Limb (tissue), 2 donors: ENCODE results near the gene NBPF6.
"Not testable (repeated sequence)": the region's sequence is repeated elsewhere in the genome, so short reads cannot be mapped to it uniquely, and the experiment has no call there.

Source experiments
- DNase-seq, 2 donors: peaks; one replicate each; pipeline ENCODE4 v3.0.0-alpha.2; 2016; ENCODE audit errors: extremely low spot score in 2 of 2

Gene NBPF6

GRCh38 chr1:108450043-108450442 is at the start of gene NBPF6:
Gene NBPF6, plus strand, starts transcription at chr1:108450343. Its CDS starts 259 bp downstream, at chr1:108450602.
- DNase-seq = not testable (repeated sequence)

DNA sequence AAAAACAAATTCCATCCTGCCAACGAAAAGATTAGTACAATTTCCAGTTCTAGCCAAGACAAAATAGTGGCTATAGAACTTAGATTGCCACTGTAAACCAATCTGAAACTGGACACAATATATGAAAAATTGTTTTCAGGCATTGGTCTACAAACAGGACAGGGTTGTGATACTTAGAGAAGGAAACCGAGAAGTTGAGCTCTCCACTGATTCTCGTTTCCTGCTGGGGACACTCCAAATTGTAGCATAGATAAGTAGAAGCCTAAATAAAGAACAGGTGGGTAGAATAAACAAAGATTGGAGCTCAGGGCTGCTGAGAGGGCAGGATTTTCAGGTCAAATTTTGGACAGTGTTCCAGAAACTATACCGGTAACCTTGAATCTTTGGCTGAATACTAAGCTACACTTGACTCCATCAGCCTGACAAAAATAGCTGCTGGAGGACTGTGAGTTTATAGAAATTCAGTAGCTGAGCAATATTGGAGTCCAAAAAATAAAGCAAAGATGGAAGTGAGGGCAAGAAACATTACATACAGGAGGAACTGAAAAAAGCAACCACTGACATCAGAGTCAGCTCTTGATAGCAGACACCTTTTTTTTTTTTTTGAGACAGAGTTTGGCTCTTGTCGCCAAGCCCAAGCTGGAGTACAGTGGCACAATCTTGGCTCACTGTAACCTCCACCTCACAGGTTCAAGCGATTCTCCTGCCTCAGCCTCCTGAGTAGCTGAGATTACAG is 38.9 kb upstream of the NBPF6 start:
- not testable (repeated sequence) for DNase-seq

DNA sequence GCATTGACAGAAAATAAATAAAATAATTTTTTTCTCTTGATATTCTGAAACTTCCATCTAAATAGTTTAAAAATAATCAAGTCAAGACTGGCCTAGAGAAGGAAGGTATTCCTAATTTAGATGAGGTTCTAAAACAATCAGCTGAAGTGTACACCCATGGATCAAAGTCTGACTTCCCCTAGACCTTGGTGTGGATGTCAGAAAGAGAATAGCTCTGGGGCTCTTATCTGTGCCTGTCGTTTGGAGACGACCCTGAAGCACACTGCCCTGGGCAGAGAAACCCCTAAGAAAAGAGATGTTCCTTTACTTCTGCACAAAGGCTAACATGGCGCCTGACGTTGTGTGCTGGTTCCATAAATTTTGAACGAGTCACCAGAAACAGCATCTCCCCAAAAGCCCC is 30.0 kb upstream of the NBPF6 start:
- not testable (repeated sequence) for DNase-seq

GRCh38 chr1:108421061-108421916 is 28.9 kb upstream of the NBPF6 start:
- DNase-seq = not testable (repeated sequence)

DNA sequence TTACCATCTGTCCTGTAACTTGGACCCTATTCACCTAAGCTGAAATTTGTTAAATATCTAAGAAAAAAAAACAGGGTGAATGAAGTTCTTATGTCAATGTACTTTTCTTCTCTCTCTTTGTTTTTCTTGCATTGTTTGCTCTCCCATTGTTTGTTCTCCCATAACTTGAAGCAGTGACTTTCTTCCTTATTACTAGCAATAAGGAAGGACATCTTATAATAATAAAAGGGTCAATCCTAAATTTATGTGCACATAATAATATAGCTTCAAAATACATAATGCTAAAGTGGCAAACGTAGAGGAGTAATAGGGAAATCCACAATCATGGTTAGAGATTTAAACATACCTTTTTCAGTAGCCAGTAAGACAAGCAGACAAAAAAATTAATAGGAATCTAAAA is 23.3 kb upstream of the NBPF6 start:
- not testable (repeated sequence) for DNase-seq

DNA sequence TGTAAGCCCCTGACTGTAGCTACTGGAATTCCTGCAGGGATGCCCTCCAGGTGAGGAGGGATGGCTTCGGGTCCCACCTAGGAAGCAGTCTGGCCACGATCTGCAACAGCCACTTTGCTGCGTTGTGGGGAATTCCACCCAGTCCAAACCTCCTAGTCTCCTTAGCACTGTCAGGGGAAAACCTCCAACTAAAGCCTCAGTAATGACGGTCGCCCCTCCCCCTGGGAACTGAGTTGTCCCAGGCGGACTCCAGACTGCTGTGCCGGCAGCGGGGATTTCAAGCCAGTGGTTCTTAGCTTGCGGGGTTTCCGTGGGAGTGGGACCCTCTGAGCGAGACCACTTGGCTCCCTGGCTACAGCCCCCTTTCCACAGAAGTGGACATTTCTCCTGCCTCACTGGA is 18.1 kb upstream of the NBPF6 start:
- DNase-seq = not testable (repeated sequence)

DNA sequence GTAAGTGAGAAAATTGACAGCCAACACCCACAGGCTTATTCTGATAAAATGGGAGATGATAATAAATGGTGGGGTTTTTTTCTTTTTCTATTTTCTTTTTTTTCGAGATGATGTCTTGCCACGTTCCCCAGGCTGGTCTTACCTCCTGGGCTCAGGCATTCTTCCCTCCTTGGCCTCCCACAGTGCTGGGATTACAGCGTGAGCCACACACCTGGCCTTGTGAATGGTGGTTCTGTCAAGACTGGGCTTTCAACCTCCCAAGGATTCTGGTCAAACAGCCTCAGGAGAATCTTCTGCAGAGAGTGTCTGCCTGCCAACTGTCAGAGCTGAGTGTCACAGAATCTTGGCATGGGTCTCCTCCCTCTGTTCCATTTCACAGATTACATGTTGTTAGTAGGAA is 16.7 kb upstream of the NBPF6 start:
- not testable (repeated sequence) for DNase-seq

DNA sequence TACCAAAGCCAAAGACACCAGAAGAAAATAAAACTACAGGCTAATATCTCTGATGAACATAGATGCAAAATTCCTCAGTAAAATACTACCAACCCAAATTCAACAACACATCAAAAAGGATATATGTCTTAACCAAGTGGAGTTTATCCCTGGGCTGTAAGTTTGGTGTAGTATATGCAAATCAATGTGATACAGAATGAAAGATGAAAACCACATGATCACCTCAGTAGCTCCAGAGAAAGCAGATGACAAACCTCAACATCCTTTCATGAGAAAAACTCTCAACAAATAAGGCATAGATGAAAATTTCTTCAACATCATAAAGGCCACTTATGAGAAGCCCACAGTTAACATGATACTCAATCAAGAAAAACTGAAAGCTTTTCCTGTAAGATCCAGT is 11.6 kb upstream of the NBPF6 start:
- DNase-seq = not testable (repeated sequence)

DNA sequence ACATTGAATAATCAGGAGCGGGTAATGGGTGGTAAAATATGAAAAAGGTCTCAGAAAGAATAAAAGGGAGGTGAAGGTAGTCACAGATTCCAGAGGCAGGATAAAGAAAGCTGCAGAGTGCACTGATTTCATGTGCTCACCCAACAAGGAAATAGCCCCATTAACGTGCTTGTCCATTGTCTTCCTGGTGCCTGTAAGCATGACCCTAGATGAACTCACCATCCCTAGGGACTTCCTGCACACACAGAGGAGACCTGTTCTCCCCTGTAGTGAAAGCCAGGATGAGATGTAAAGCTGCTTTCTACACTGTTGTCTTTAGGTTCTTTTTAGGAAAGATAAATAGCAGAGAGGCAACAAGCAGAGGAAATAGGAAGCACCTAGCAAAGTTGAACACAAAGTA is 4.4 kb downstream of the NBPF6 start:
- DNase-seq = not testable (repeated sequence)

DNA sequence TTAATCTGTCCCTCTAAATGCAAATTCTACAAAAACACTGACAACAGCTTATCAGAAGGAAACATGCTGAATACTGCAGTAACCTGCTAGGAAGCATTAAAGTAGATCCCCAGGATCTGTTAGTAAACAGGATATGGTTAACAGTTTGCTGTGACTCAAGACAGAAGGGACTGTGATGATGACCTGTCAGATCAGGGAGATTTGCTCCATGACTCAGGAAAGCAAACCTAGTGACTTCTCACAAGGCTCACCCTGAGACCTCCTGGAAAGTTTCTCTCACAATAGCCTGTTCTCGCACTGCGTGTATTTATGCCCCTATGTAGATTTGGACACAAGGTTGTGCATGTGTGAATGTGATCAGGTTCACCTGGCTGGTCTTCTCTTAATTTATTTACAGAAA is 8.5 kb downstream of the NBPF6 start:
- DNase-seq = not testable (repeated sequence)

DNA sequence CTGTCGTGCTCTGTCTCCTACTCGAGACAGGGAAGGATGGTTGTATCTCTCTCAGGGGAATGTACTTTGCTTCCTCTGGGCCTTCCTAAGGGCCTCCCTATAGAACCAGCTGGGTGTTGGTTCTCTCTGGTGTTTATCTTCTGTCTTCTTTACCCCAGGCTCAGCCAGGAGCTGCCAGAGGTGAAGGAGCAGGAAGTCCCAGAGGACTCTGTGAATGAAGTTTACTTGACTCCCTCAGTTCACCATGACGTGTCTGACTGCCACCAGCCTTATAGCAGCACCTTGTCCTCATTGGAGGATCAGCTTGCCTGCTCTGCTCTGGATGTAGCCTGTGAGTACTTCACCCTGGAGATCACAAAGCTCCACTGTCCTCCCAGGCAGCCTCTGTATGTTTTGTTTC is 11.6 kb downstream of the NBPF6 start:
- DNase-seq = not testable (repeated sequence)

- DNase-seq = not testable (repeated sequence)
Observed at GRCh38 chr1:108463962-108464361, 13.8 kb downstream of the NBPF6 start.

DNA sequence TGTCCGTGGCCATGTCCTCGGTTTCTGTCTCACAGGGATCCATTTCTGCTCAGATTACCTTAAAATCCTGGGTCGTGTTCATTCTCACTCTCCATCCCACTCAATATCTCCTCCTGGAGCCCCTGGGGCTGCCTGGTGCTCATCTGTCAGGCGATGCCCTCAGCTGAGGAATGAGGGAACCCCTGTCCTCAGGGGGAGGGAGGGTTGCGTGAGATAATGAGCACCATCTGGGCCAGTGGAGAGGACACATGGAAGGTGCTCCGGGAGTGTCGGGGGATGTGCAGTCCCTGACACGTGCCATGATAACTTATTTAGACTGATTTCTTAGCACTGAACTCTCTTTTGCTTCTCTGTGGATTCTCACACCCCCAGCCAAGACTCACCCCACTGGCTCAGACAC is 16.0 kb downstream of the NBPF6 start:
- DNase-seq = not testable (repeated sequence)

DNA sequence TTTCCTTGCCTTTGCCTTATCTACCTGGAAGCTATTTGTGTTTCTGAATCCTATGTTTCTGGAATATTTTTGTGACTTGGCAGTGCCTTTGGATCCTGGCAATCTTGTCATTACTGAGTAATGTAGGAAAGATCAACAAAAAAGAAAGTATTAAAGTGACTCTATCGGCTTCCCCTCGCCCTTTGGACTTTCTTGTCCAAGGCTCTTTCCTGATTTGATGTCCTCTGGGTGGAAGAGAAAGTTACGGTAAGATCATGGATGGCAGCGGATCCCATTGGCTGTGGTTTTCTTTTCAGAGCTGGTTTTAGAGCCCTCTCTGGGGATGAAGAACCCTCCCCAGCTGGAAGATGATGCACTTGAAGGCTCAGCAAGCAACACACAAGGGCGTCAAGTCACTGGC is 17.0 kb downstream of the NBPF6 start:
- not testable (repeated sequence) for DNase-seq

DNA sequence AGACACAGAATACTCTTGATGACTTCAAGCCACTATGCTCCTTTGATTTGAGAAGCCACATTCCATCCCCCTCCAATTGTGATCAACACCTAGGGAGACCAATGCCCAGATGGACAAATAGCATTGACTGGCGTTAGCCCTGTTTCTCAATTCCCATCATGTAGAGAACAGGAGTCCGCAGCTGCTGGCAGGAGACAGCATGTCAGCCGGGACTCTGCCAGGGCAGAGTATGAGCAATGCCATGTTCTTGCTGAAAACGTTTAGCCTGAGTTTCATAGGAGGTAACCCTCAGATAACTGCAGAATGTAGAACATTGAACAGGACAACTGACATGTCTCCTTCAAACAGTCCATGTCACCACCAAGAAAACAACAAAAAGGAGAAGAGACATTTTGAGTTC is 20.6 kb downstream of the NBPF6 start:
- not testable (repeated sequence) for DNase-seq

- not testable (repeated sequence) for DNase-seq
Observed at GRCh38 chr1:108474516-108474915, 24.4 kb downstream of the NBPF6 start.

GRCh38 chr1:108478429-108479015 is 28.4 kb downstream of the NBPF6 start:
- DNase-seq = no peak

GRCh38 chr1:108482708-108483107 is 32.6 kb downstream of the NBPF6 start:
- DNase-seq = no peak

DNA sequence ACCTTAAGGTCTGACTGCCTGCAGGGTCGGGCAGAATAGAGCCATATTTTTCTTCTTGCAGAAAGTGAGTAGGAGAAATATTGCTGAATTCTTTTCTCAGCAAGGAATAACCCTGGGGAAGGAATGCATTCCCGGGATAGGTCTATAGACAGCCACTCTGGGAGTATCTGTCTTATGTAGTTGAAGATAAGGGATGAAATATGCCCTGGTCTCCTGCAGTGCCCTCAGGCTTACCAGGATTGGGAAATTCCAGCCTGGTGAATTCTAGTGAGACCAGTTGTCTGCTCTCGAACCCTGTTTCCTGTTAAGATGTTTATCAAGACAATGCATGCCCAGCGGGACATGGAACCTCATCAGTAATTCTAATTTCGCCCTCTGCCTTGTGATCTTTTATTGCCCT is 35.8 kb downstream of the NBPF6 start:
- not testable (repeated sequence) for DNase-seq

DNA sequence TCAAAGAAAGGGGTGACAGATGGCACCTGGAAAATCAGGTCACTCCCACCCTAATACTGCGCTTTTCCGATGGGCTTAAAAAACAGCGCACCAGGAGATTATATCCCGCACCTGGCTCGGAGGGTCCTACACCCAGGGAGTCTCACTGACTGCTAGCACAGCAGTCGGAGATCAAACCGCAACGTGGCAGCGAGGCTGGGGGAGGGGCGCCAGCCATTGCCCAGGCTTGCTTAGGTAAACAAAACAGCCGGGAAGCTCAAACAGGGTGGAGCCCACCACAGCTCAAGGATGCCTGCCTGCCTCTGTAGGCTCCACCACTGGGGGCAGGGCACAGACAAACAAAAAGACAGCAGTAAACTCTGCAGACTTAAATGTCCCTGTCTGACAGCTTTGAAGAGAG is 36.6 kb downstream of the NBPF6 start:
- not testable (repeated sequence) for DNase-seq

GRCh38 chr1:108495008-108495407 is 44.9 kb downstream of the NBPF6 start:
- DNase-seq = not testable (repeated sequence)

GRCh38 chr1:108496856-108497255 is 46.7 kb downstream of the NBPF6 start:
- not testable (repeated sequence) for DNase-seq
